HG03460 (cell line): ENCODE measurements around the gene SELE.

Experiments used
- ATAC-seq: cut with Tn5 transposase; IDR thresholded peaks from one replicate; pipeline ENCODE4 v1.9.1; 2021; ENCODE audit not compliant: unreplicated experiment

The SELE gene, protein sequence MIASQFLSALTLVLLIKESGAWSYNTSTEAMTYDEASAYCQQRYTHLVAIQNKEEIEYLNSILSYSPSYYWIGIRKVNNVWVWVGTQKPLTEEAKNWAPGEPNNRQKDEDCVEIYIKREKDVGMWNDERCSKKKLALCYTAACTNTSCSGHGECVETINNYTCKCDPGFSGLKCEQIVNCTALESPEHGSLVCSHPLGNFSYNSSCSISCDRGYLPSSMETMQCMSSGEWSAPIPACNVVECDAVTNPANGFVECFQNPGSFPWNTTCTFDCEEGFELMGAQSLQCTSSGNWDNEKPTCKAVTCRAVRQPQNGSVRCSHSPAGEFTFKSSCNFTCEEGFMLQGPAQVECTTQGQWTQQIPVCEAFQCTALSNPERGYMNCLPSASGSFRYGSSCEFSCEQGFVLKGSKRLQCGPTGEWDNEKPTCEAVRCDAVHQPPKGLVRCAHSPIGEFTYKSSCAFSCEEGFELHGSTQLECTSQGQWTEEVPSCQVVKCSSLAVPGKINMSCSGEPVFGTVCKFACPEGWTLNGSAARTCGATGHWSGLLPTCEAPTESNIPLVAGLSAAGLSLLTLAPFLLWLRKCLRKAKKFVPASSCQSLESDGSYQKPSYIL

DNA sequence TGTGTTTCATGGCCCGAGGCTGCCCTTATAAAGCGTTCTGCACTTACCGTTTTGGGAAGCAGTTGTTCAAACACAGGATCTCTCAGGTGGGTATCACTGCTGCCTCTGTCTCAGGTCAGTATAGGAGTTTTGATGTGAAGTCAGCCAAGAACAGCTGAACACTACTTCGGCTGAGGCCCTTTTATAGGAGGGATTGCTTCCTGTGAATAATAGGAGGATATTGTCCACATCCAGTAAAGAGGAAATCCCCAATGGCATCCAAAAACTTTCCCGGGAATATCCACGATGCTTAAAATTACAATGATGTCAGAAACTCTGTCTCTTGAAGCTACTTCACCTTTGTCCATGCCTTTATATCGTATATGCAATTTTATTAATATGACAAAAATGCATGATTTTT lies at the start of gene SELE:
TSS of gene SELE (minus strand) at position 156 of the 400 bp plus-strand sequence. CDS start 467 bp downstream, outside the sequence.
- no peak for ATAC-seq

DNA sequence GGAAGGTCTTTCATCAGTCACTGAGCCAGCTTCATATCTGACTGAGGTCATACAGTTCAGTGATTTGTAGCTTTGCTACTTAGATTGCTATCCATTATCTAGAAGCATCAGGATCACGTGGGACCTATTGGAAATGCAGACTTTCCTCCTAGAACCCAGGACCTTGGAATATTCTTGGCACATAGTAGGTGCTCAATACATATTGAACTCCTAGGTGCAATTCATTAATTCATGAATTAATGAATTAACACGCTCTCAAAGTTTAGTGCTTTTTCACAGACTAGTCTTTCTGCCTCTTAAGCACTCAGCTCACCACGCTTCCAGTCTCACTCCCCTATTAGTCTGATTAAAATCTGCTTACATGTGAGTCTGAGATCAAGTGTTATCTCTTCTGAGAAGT lies 48.7 kb upstream of the SELE start:
- ATAC-seq, result no peak

DNA sequence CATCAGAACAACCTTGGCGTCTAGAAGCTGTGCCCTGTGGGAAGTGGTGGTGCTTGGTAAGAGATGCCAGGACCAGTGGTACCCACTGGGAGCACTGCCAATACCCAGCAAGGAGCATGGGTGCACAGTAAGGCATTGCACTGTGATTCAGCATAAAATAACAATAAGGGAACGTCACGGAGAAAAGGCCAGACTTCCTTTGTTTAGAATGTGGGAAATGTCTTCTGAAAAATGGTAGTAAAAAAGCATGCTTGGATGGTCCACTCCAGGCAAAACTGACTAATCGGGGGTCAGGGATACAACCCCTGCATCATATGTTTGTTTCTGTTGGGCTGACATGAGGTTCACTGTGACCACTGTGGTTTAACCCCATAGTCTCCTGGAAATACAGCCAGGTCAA lies 46.1 kb upstream of the SELE start:
- ATAC-seq, result no peak

DNA sequence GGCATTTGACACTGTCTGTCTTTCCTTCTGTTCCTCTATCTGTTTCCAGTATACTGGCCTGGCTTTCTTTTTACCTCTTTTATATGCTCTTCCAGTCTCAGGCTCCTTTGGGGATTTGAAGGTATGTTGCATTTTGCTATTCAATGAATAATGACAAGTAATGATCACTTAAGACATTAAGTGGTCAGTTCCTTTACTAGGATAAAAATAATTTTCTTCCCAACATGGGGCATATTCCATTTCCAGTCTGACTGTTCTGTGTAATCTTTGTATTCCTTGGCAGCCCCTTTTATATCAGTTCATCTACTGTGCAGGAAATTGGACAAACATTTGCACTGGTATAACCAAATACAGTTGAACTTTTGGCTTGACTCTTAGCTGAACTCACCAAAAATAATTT lies 45.3 kb upstream of the SELE start:
- no peak for ATAC-seq

DNA sequence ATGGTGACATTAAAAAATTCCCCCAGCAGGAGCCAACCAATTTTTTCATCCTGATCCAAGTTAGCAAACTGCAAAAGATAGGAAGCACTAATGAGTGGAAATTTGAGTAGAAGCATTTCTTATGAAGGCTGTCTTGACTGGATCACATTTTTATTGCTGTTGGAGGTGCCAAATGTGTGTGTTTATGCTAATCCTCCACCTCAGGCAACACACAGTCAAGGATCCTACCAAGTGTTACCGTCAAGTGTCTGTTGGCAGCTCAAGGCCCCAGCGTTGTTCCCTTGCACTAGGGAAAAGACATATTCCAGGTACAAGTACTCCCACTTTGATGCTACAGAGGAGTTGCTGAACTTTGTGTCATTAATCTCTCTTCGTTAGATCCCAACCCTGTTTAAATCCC lies 42.6 kb upstream of the SELE start:
- no peak for ATAC-seq

DNA sequence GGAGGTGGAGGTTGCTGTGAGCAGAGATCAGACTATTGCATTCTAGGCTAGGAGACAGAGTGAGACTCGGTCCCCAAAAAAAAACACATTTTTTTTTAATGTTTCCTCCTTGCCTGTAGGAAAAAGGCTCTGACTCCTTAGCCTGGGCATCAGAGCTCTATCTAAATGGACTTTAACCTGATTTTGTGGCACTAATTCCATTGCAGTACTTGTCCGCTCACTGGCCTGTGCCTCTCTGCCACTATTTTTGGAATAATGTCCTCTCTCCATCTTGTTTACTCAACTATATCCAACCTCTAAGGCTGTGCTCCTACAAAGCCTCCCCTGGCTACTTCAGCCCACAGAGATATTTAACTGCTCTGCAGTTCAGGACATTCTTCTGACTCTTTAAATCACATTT lies 34.3 kb upstream of the SELE start:
- no peak for ATAC-seq

DNA sequence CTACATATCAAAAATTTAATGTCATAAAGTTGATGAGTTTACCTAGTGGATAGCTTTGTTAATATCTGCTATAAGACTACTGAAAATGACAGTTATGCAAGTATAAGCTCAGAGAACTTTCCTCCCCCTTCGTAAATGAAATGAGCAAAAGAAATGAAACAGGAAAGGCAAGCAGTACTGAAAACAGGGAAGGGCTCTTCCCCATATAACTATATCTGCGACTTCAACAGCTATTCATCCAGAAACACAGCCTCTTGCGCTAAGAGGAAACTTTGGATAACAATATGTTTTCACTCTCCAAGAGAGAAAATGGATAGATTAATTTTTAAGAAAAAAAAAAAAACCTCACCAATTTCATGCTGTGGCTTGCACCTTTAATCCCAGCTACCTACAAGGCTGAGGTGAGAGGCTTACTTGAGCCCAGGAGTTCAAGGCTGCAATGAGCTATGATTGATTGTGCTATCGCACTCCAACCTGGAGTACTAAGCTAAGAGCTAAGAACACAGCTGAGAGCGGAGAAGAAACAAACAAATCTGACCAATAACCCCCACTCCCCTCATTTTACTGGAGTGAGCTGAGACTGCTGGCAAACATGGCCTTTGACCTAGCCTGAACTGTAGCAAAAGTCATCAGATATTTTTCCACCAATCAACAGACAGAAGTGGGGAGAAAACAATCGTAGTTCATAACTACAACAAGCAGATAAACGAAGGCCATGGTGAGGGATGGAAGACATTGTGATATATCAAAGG lies 31.9 kb upstream of the SELE start:
- no peak for ATAC-seq

DNA sequence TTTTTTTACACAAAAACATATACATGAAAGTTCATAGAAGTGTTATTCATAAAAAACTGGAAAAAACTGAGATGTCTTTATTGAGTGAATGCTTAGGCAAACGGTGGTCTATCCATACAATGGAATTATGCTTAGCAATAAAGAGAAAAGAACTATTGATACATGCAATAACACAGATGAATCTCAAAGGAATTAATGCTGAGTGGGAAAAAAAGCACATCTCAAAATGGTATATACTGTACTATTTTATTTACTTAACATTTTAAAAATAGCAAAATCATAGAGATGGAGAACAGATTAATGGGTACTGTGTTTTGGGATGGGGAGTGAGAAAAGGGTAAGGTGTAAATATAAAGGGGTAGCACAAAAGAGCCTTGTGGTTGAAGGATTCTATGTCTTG lies 31.0 kb upstream of the SELE start:
- no peak for ATAC-seq

DNA sequence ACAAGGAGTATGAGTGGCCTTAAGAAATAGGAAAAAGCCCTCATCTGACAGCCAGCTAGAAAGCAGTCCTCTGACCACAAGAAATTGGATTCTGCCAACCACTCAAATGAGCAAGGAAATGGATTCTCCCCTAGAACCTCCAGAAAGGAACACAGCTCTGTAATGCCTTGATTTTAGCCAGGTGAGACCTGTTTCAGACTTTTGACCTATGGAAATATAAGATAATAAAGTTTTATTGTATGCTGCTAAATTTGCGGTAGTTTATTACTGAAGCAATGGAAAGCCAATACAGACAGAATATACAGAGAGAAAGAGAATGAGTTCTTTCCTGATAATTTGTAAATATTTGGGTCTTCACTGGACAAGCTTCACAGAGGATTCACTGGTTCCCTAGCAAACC lies 28.8 kb upstream of the SELE start:
- no peak for ATAC-seq

DNA sequence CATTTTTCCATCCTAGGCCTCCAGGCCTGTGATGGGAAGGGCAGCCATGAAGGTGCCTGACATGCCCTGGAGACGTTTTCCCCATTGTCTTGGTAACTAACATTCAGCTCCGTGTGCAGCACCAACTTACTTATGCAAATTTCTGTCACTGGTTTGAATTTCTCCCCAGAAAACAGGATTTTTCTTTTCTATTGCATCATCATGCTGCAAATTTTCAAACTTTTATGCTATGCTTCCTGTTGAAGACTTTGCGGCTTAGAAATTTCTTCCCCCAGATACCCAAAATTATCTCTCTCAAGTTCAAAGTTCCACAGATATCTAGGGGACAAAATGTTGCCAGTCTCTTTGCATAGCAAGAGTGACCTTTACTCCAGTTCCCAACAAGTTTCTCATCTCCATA lies 25.2 kb upstream of the SELE start:
- ATAC-seq, result no peak

DNA sequence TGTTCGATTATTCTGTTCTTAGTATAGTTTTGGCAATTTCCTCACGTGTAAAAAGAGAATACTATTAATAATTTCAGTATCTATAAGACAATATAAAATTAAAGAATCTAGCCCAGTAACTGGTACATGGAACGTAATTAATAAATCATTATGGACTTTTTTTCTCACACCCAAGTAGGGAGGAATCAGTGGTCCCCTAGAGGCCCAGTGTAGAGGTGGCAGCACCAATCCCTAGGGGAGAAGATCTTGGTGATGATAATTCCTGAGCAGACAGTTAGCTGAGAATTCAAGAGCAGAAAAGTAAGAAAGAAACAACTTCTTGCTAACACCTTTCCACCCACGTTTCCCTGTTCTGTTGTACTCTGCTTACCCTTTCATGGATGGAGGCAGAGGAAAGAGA lies 19.7 kb upstream of the SELE start:
- no peak for ATAC-seq

DNA sequence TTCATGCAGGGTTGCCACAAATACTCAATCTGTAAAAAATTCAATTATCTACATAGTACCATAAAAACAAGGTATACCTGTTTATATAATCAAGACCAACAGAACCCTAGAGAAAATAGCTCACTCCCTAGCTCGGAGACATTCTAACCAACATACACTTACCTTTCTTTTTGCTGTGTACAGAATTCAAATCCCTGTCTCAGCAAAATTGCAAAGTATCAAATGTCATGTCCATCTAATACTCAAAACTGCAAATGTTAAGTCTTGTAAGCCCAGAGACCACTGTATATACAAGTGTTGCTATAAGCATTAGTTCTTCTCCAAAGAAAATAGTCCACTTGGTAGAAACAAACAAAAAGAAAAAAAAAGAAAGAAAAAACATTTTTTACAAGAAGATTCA lies 16.2 kb upstream of the SELE start:
- no peak for ATAC-seq

DNA sequence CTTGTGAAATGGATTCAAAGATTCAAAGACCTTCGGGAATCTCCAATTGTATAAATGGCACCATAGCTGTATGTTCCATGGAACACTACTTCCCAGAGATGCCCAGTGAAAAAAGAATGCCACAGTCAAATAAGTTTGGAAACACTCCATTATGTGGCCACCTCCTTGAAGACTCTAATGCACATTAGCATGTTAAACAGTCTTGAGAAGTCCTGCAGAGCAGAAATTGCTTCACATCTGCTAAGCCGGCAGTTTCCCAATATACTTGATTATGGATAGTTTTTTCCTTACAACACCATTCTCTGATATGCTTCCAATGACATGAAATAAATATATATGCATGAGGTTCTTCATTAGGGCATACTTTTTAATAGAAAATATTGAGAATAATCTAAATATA lies 12.7 kb upstream of the SELE start:
- ATAC-seq, result no peak

DNA sequence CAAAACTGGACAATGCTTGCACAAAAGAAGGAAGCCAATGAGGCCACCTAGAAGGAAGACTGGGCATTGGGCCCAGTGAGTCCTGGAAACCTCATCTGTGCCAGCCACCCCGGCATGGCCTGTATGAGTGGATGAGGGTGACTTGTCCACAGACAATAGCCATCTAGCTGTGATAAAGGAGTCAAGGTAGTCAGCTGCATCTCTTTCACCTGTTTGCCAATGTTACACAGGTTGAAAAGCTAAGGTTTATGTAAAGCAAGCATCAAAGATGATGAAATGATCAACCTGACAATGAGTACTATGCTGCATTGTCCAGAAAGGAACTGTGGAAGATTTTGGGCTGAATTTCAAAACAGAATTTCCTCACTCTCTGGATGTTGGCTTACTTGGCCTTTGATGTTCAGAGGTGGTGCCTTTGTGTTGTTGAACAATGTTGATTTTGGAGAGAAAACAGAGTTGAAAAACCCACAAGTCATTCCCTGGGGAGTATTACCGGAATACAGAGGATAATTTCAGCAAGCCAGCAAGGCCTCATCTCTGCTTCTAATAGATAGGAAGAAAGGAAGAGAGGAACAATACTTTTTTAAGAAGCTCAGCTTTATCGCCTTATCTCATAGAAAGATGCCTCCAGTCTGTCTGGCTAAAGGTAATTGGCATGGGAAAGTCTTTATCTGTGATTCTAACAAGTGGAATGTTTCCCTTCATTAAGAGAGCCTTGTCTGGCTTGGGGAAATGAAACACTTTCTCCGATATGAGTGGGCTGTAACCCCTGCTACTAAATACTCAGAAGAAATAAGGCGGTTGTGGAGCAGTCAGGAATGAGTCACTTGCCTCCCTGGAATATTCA lies 11.4 kb upstream of the SELE start:
- ATAC-seq, result no peak

DNA sequence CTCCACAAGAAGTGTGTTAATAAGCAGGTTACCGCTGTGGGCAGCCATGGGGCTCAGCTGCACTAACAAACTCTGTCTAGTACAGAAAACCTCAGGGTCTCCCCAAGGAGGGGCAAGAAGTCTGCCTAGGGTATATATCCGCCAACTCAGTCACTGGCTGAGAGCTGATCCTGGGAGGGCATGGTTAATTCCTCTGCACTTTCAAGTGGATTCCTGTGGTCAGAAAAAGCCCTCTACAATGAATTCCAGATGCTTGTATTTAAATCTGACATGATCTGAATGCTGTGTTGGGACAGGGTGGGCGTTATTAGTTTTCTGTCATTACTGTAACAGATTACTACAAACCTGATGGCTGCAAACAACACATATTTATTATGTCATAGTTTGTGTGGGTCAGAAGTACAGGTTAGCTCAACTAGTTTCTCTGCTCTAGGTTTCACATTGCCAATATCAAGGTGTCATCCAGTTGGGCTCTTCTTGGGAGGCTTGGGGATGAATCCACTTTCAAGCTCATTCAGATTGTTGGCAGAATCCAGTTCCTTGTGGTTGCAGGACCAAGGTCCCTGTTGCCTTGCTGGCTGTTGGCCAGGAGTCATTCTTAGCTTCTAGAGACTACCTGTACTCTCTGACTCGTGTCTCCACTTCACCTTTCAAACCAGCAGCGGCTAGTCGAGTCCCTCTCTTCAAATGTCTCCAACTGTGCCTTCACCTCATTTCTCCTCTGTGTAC lies 8.0 kb upstream of the SELE start:
- no peak for ATAC-seq

DNA sequence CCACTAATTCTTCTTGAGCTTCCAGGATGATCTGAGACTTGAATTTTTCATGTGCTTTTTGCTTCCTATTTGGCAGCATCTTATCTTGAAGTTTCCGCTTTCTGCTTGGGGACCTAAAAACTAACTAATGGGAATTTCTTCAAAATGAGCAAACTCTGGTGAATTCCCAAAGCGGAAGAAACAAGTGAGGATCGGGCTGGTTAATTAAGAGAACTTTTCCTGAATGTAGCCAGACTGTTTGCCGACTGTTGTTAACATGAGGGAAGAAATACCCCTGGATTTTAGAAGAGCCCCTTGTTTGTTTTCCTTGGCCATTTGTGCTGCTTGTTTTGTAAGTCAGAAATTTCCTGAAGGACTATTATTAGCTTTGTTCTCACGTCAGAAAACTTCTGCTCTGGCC lies 6.1 kb upstream of the SELE start:
- ATAC-seq, result no peak

DNA sequence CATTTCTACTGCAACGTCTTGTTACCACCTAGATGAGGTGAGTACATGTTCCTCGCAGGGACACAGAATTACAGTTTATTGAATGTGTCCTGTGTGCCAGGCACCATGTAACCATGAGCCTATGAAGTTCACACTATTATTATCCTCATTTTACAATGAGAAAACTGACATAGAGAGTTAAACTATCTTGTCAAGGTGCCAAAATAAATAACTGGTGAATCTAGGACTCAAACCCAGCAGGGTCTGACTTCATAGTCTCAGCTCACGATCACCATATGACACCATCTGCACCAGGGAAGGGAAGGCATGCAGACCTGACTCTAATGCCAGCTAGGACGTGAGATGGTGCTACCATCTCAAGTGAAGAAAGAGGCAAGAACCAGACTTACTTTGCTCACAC lies 2.4 kb downstream of the SELE start:
- no peak for ATAC-seq

DNA sequence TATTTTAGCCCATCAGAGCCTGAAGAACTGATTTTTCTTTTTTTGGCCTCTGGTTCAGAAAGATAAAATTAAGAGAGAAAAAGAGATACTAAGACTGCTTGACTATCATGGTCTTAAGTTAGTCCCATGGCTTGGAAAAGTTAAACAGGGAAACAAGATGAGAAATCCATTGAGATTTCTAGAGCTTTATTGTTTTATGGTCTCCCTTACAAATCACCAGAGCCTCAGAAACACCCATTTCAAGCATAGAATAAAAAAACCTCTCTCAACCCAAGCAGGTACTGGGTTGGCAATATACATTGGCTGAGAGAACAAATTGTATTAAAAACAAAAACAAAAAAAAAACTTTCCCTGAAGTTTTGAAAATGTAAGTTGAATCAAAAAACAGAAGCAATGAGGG lies 3.9 kb downstream of the SELE start:
- no peak for ATAC-seq

DNA sequence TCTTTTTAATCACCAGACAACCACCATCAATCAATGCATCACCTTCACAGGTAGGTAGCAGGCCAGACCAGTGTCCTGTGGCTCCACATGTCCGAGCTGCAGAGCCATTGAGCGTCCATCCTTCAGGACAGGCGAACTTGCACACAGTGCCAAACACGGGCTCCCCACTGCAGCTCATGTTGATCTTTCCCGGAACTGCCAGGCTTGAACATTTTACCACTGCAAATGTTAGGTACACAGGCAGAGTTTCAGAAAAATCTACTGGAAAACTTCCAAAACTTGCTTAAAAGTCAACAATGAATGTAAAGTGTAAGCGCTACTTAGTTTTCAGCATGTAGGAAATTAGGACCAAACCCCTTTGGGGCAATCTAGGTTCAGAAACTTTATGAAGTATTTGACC lies 6.6 kb downstream of the SELE start:
- no peak for ATAC-seq

DNA sequence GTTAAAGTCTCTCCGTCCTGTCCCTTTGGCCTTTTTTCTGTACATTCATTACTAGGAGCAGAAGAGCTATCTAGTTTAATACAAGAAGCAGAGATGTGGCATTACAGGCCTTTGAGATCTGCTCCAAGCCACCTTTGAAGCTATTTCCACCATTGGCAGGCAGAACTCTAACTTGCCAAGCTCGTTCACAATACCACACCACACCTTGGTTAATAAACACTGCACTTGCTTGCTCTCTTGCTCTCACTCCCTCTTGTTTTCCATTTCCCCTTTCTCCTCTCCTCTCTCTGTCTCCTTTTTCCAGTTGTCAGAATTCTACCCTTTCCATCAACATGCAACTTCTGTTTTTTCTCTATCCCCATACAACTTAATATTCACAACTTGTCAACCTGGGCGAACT lies 7.0 kb downstream of the SELE start:
- no peak for ATAC-seq

DNA sequence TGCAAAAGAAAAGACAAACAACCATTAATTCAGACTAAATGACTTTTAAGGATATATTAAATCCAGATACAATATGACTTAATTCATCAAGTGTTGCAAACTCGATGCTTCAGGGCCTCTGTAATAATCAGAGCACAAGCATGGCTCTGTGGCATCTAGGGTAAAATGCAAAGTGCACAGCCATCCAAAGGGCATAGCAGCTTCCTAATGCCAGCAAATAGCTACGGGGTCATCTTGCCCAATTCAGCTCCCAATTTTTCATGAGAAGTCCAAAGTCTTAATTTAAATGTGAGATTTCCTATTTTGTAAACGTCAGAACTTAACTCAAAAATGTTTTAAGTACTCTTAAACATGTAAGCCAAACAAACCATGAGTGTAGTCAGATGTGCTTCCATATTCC lies 7.9 kb downstream of the SELE start:
- no peak for ATAC-seq
